Stomach (tissue), 4 donors: Measurements from ENCODE around the gene VPS45.

Experiments used
- EP300 ChIP-seq: sonication (generic); formaldehyde crosslinking; IDR thresholded peaks from one replicate; pipeline ENCODE4 v1.6.1; 2017; ENCODE audit warnings: antibody characterized with exemption
- POLR2A ChIP-seq, 4 donors: fragments of 450-650 bp; IDR thresholded peaks; one replicate each; pipeline ENCODE4 v1.6.1; 2016; ENCODE audit warnings: antibody characterized with exemption in 4 of 4, control low read depth in 2 of 4, mild to moderate bottlenecking in 1 of 4, moderate library complexity in 1 of 4
- POLR2AphosphoS5 ChIP-seq, 3 donors: sonication (generic); formaldehyde crosslinking; IDR thresholded peaks; one replicate each; pipeline ENCODE4 v1.6.1; 2016; ENCODE audit warnings: antibody characterized with exemption in 3 of 3
- TF ChIP-seq, protein P1 (sequence below), 7 experiments: fragments of 450-650 bp in 4 of 7; fragments of 200-600 bp in 3 of 7; sonication (generic) in 3 of 7; IDR thresholded peaks; one replicate each; pipeline ENCODE4 v1.5.1; 2016 to 2019; ENCODE audit warnings: antibody characterized with exemption in 7 of 7, control low read depth in 2 of 7, mild to moderate bottlenecking in 1 of 7

- TF ChIP-seq EP300 (no peak), POLR2AphosphoS5 (IDR thresholded peaks at IDR 0.05) (no peak), POLR2A (IDR thresholded peaks at IDR 0.05) (no peak)
- TF ChIP-seq, protein P1, sequence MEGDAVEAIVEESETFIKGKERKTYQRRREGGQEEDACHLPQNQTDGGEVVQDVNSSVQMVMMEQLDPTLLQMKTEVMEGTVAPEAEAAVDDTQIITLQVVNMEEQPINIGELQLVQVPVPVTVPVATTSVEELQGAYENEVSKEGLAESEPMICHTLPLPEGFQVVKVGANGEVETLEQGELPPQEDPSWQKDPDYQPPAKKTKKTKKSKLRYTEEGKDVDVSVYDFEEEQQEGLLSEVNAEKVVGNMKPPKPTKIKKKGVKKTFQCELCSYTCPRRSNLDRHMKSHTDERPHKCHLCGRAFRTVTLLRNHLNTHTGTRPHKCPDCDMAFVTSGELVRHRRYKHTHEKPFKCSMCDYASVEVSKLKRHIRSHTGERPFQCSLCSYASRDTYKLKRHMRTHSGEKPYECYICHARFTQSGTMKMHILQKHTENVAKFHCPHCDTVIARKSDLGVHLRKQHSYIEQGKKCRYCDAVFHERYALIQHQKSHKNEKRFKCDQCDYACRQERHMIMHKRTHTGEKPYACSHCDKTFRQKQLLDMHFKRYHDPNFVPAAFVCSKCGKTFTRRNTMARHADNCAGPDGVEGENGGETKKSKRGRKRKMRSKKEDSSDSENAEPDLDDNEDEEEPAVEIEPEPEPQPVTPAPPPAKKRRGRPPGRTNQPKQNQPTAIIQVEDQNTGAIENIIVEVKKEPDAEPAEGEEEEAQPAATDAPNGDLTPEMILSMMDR (IDR thresholded peaks at IDR 0.05) = no peak
These were observed 114.7 kb downstream of the VPS45 start for GRCh38 chr1:150182247-150182646.
